HepG2 (cell line): Measurements from ENCODE around the gene RFX7. TPM values are rescaled to one million over a fixed set of nuclear protein-coding genes. Genes with fewer than 3 reads are reported as not detected.

Experiments
- AGO2 ChIP-seq: fragments of 200-400 bp; formaldehyde crosslinking; optimal IDR thresholded peaks from 2 replicates; pipeline ENCODE3; 2017; ENCODE audit warnings: mild to moderate bottlenecking, low read depth, low read length, moderate library complexity
- BORCS8-MEF2B ChIP-seq: sonication (generic); formaldehyde crosslinking; IDR thresholded peaks from 2 replicates; pipeline ENCODE4 v1.8.0; 2022; ENCODE audit warnings: mild to moderate bottlenecking, missing genetic modification reagents
- CEBPB ChIP-seq: IDR thresholded peaks from 2 replicates; pipeline ENCODE4 v1.6.1; 2011; ENCODE audit warnings: low read depth, low read length, improper control_type of control experiment, borderline replicate concordance
- ELF4 ChIP-seq: sonication (generic); formaldehyde crosslinking; IDR thresholded peaks from 2 replicates; pipeline ENCODE4 v1.5.0; 2020; ENCODE audit warnings: missing genetic modification reagents, mild to moderate bottlenecking, moderate library complexity, borderline replicate concordance
- HCFC1 ChIP-seq: fragments of 150-350 bp; IDR thresholded peaks from 2 replicates; pipeline ENCODE4 v1.6.1; 2014; ENCODE audit warnings: low read depth, low read length
- NR3C1 ChIP-seq: sonication (generic); formaldehyde crosslinking; IDR thresholded peaks from 2 replicates; pipeline ENCODE4 v1.4.0; 2020; ENCODE audit warnings: missing genetic modification reagents
- RAD21 ChIP-seq: fragments of 450-650 bp; formaldehyde crosslinking; IDR thresholded peaks from 2 replicates; pipeline ENCODE4 v1.5.0; 2020; ENCODE audit warnings: mild to moderate bottlenecking
- RFXAP ChIP-seq: sonication (generic); formaldehyde crosslinking; IDR thresholded peaks from 2 replicates; pipeline ENCODE4 v1.4.0; 2020; ENCODE audit warnings: missing genetic modification reagents, borderline replicate concordance
- SAP130 ChIP-seq: IDR thresholded peaks from 2 replicates; pipeline ENCODE4 v1.6.1; 2016; ENCODE audit warnings: low read depth
- SMARCC2 ChIP-seq: fragments of 450-650 bp; IDR thresholded peaks from 2 replicates; pipeline ENCODE4 v1.6.1; 2017; ENCODE audit warnings: antibody characterized with exemption, mild to moderate bottlenecking
- TAF1 ChIP-seq: sonication (generic); formaldehyde crosslinking; IDR thresholded peaks from 2 replicates; pipeline ENCODE4 v1.4.0; 2020; ENCODE audit warnings: missing genetic modification reagents
- ZBTB4 ChIP-seq: sonication (generic); formaldehyde crosslinking; IDR thresholded peaks from 2 replicates; pipeline ENCODE4 v1.4.0; 2020; ENCODE audit warnings: missing genetic modification reagents, mild to moderate bottlenecking, borderline replicate concordance
- ZNF367 ChIP-seq: sonication (generic); formaldehyde crosslinking; IDR thresholded peaks from 2 replicates; pipeline ENCODE4 v1.4.0; 2020; ENCODE audit warnings: missing genetic modification reagents, borderline replicate concordance
- ZNF556 ChIP-seq: sonication (generic); formaldehyde crosslinking; IDR thresholded peaks from 2 replicates; pipeline ENCODE4 v1.4.0; 2020; ENCODE audit warnings: mild to moderate bottlenecking, missing genetic modification reagents, borderline replicate concordance
- ZNF576 ChIP-seq: sonication (generic); formaldehyde crosslinking; IDR thresholded peaks from 2 replicates; pipeline ENCODE4 v1.4.0; 2020; ENCODE audit warnings: mild to moderate bottlenecking, missing genetic modification reagents
- ZZZ3 ChIP-seq: sonication (generic); formaldehyde crosslinking; IDR thresholded peaks from 2 replicates; pipeline ENCODE4 v1.4.0; 2020; ENCODE audit warnings: missing genetic modification reagents, mild to moderate bottlenecking, borderline replicate concordance
- polyA plus RNA-seq, 8 experiments: library from polyadenylated mRNA; depleted of rRNA in 3 of 8; stranded (reverse) in 7 of 8; unstranded in 1 of 8; fragments of >200 nt; fragmentation: Illumina TruSeq in 4 of 8; extraction: Trizol in 4 of 8; gene quantifications; 2 replicates each; pipeline versions ENCODE4 v1.2.1 to v1.2.3, GENCODE V29; 2011 to 2016; ENCODE audit warnings: low read depth in 4 of 8, missing spikeins in 1 of 8, mixed read lengths in 1 of 8; ENCODE audit not compliant: insufficient read depth in 1 of 8
- total RNA-seq, 5 experiments: library from RNA; depleted of rRNA; stranded (reverse); fragments of >200 nt; fragmentation: Illumina TruSeq; extraction: Trizol; gene quantifications; 2 replicates each; pipeline ENCODE4 v1.2.3, GENCODE V29; 2016; ENCODE audit warnings: low read depth in 1 of 5
- TF ChIP-seq, protein P1 (sequence below): sonication (generic); formaldehyde crosslinking; IDR thresholded peaks from 2 replicates; pipeline ENCODE4 v1.4.0; 2020; ENCODE audit warnings: missing genetic modification reagents, borderline replicate concordance
- TF ChIP-seq, protein P2 (sequence below): IDR thresholded peaks from 2 replicates; pipeline ENCODE4 v1.6.1; 2016; ENCODE audit warnings: missing compliant biosample characterization, missing genetic modification reagents, borderline replicate concordance
- TF ChIP-seq, protein P3 (sequence below): fragments of 450-650 bp; IDR thresholded peaks from 2 replicates; pipeline ENCODE4 v1.6.1; 2017; ENCODE audit warnings: mild to moderate bottlenecking

RFX7 gene
- total and polyA plus RNA-seq, 2 of the 13 experiments (the other 11 are each of a cell fraction or from before 2014, with no cell fraction given): 8.5 to 10.4 TPM

DNA sequence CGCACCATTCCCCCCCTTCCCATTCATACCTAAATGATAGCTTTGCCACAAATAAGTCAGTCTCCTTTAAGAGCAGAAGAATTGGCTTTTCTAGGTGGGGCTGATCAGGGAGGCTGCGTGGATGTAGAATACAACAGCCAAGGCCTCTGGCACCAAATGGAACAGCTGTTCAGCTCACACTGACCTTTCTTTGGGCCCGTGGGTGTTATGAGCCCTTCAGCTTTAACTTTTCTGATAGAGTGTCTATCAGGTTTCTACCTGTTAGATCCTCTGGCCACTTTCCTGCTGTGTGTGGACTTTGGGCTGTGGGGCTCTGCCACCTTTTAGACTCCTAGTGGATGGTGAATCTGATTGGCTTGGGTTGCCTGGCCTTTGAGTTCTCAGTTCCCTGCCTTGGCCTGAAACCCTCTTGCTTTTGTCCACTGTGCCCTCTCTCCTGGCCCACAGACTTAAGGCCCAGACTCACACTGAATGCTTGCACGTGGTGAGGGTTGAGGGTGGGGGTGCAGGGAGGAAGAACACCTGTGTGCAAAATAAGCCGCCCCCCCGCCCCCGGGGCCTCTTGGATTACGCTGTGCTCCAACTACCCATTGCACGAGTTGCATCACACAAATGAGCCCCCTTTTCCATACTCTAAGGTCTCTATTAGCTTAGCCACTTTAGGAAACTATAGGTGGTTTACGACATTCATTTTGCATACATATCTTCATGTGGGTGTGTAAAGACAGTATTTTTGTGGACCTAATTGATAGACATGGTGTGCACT lies 1.3 kb upstream of the RFX7 start (continued):
- TF ChIP-seq, protein P1, sequence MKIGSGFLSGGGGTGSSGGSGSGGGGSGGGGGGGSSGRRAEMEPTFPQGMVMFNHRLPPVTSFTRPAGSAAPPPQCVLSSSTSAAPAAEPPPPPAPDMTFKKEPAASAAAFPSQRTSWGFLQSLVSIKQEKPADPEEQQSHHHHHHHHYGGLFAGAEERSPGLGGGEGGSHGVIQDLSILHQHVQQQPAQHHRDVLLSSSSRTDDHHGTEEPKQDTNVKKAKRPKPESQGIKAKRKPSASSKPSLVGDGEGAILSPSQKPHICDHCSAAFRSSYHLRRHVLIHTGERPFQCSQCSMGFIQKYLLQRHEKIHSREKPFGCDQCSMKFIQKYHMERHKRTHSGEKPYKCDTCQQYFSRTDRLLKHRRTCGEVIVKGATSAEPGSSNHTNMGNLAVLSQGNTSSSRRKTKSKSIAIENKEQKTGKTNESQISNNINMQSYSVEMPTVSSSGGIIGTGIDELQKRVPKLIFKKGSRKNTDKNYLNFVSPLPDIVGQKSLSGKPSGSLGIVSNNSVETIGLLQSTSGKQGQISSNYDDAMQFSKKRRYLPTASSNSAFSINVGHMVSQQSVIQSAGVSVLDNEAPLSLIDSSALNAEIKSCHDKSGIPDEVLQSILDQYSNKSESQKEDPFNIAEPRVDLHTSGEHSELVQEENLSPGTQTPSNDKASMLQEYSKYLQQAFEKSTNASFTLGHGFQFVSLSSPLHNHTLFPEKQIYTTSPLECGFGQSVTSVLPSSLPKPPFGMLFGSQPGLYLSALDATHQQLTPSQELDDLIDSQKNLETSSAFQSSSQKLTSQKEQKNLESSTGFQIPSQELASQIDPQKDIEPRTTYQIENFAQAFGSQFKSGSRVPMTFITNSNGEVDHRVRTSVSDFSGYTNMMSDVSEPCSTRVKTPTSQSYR (CRISPR knock-in tag): peak; percentile 63; the same call in 1 of the 2 replicates
- TF ChIP-seq ZNF556 (CRISPR knock-in tag) (0 out of 2 replicates have a peak, but pooled peaks have one; percentile 7), ELF4 (CRISPR knock-in tag) (no peak), NR3C1 (CRISPR knock-in tag) (no peak), ZNF367 (CRISPR knock-in tag) (no peak), ZNF576 (CRISPR knock-in tag) (no peak), SMARCC2 (no peak), AGO2 (no peak), TAF1 (peak; percentile 68), RFXAP (peak; percentile 58; the same call in 1 of the 2 replicates), ZZZ3 (CRISPR knock-in tag) (no peak), RAD21 (CRISPR knock-in tag) (no peak), HCFC1 (no peak), CEBPB (peak; percentile 54), ZBTB4 (0 out of 2 replicates have a peak, but pooled peaks have one; percentile 40), SAP130 (CRISPR knock-in tag) (peak; percentile 65), BORCS8-MEF2B (CRISPR knock-in tag) (no peak)
- TF ChIP-seq, protein P2, sequence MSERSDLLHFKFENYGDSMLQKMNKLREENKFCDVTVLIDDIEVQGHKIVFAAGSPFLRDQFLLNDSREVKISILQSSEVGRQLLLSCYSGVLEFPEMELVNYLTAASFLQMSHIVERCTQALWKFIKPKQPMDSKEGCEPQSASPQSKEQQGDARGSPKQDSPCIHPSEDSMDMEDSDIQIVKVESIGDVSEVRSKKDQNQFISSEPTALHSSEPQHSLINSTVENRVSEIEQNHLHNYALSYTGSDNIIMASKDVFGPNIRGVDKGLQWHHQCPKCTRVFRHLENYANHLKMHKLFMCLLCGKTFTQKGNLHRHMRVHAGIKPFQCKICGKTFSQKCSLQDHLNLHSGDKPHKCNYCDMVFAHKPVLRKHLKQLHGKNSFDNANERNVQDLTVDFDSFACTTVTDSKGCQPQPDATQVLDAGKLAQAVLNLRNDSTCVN (CRISPR knock-in tag): 0 out of 2 replicates have a peak, but pooled peaks have one; percentile 53
- TF ChIP-seq, protein P3, sequence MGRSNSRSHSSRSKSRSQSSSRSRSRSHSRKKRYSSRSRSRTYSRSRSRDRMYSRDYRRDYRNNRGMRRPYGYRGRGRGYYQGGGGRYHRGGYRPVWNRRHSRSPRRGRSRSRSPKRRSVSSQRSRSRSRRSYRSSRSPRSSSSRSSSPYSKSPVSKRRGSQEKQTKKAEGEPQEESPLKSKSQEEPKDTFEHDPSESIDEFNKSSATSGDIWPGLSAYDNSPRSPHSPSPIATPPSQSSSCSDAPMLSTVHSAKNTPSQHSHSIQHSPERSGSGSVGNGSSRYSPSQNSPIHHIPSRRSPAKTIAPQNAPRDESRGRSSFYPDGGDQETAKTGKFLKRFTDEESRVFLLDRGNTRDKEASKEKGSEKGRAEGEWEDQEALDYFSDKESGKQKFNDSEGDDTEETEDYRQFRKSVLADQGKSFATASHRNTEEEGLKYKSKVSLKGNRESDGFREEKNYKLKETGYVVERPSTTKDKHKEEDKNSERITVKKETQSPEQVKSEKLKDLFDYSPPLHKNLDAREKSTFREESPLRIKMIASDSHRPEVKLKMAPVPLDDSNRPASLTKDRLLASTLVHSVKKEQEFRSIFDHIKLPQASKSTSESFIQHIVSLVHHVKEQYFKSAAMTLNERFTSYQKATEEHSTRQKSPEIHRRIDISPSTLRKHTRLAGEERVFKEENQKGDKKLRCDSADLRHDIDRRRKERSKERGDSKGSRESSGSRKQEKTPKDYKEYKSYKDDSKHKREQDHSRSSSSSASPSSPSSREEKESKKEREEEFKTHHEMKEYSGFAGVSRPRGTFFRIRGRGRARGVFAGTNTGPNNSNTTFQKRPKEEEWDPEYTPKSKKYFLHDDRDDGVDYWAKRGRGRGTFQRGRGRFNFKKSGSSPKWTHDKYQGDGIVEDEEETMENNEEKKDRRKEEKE: no peak
